Stomach (tissue), 4 donors: ENCODE data around the gene MMP21.

Source experiments
- EP300 ChIP-seq: sonication (generic); formaldehyde crosslinking; IDR thresholded peaks from one replicate; pipeline ENCODE4 v1.6.1; 2017; ENCODE audit warnings: antibody characterized with exemption
- POLR2A ChIP-seq, 4 donors: fragments of 450-650 bp; IDR thresholded peaks; one replicate each; pipeline ENCODE4 v1.6.1; 2016; ENCODE audit warnings: antibody characterized with exemption in 4 of 4, control low read depth in 2 of 4, mild to moderate bottlenecking in 1 of 4, moderate library complexity in 1 of 4
- POLR2AphosphoS5 ChIP-seq, 3 donors: sonication (generic); formaldehyde crosslinking; IDR thresholded peaks; one replicate each; pipeline ENCODE4 v1.6.1; 2016; ENCODE audit warnings: antibody characterized with exemption in 3 of 3
- TF ChIP-seq, protein P1 (sequence below), 7 experiments: fragments of 450-650 bp in 4 of 7; fragments of 200-600 bp in 3 of 7; sonication (generic) in 3 of 7; IDR thresholded peaks; one replicate each; pipeline ENCODE4 v1.5.1; 2016 to 2019; ENCODE audit warnings: antibody characterized with exemption in 7 of 7, control low read depth in 2 of 7, mild to moderate bottlenecking in 1 of 7

DNA sequence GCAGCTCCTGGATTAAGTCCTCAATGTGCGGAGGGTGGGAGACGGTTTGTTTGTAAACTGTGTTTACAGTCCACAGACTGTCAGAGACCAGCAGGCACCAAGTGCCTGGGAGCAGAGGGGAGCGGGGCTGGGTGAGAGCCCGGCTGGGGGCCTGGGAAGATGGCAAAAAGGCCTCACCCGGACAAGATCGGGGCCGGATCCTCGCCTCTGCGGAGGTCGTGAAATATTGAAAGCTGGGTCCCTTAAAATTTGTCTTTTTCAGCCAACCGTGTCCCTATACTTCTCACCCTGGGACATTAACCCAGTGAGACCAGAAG, 2.8 kb downstream of the MMP21 start:
- TF ChIP-seq, protein P1, sequence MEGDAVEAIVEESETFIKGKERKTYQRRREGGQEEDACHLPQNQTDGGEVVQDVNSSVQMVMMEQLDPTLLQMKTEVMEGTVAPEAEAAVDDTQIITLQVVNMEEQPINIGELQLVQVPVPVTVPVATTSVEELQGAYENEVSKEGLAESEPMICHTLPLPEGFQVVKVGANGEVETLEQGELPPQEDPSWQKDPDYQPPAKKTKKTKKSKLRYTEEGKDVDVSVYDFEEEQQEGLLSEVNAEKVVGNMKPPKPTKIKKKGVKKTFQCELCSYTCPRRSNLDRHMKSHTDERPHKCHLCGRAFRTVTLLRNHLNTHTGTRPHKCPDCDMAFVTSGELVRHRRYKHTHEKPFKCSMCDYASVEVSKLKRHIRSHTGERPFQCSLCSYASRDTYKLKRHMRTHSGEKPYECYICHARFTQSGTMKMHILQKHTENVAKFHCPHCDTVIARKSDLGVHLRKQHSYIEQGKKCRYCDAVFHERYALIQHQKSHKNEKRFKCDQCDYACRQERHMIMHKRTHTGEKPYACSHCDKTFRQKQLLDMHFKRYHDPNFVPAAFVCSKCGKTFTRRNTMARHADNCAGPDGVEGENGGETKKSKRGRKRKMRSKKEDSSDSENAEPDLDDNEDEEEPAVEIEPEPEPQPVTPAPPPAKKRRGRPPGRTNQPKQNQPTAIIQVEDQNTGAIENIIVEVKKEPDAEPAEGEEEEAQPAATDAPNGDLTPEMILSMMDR (IDR thresholded peaks at IDR 0.05) = no peak
- TF ChIP-seq POLR2A (IDR thresholded peaks at IDR 0.05) (no peak), POLR2AphosphoS5 (IDR thresholded peaks at IDR 0.05) (no peak), EP300 (no peak)
